GM18861 (cell line): ENCODE results near the gene DNAJC6.

Experiments used
- ATAC-seq: cut with Tn5 transposase; IDR thresholded peaks from one replicate; pipeline ENCODE4 v1.9.1; 2021; ENCODE audit not compliant: unreplicated experiment

DNAJC6 gene

GRCh38 chr1:65459397-65459768 is 150.0 kb downstream of the DNAJC6 start:
- peak; percentile 73 for ATAC-seq
